ENCODE data around the gene SLC32A1. TPM values are rescaled to one million over a fixed set of nuclear protein-coding genes. Genes with fewer than 3 reads are reported as not detected.
A peak's percentile ranks its signal among the peaks of the same experiment; 100 is the strongest.

SLC32A1 gene
- total and polyA plus RNA-seq, 2 of the 13 experiments (the other 11 are each of a cell fraction or from before 2014, with no cell fraction given) = not detected

DNA sequence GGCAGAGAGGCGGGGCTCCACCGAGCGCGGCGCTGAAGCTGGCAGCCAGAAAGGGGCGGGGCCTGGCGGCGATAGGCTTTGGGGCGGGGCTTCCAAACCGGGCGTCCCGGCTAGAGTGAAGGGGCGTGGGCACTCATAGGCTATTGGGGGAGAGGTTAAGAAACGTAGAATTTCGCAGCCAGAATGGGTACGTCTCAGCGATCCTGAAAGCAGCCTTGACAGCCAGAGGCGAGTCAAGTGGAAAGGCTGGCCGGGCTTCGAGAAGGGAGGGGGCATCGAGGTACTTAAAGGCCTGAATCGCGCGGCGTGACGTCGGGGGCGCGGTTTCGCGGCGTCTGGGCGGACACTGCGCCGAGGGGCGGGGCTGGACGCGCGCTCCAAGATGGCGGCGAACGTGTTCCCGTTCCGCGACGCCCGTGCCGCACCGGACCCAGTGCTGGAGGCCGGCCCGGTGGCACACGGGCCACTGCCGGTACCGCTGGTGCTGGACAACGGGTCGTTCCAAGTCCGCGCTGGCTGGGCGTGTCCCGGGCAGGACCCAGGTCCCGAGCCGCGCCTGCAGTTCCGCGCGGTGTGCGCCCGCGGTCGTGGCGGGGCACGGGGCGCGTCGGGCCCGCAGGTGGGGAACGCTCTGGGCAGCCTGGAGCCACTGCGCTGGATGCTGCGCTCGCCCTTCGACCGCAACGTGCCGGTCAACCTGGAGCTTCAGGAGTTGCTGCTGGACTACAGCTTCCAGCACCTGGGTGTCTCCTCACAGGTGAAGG lies 24.0 kb downstream of the SLC32A1 start, which contains the start of gene ACTR5 (continued):
- TF ChIP-seq, protein P1, sequence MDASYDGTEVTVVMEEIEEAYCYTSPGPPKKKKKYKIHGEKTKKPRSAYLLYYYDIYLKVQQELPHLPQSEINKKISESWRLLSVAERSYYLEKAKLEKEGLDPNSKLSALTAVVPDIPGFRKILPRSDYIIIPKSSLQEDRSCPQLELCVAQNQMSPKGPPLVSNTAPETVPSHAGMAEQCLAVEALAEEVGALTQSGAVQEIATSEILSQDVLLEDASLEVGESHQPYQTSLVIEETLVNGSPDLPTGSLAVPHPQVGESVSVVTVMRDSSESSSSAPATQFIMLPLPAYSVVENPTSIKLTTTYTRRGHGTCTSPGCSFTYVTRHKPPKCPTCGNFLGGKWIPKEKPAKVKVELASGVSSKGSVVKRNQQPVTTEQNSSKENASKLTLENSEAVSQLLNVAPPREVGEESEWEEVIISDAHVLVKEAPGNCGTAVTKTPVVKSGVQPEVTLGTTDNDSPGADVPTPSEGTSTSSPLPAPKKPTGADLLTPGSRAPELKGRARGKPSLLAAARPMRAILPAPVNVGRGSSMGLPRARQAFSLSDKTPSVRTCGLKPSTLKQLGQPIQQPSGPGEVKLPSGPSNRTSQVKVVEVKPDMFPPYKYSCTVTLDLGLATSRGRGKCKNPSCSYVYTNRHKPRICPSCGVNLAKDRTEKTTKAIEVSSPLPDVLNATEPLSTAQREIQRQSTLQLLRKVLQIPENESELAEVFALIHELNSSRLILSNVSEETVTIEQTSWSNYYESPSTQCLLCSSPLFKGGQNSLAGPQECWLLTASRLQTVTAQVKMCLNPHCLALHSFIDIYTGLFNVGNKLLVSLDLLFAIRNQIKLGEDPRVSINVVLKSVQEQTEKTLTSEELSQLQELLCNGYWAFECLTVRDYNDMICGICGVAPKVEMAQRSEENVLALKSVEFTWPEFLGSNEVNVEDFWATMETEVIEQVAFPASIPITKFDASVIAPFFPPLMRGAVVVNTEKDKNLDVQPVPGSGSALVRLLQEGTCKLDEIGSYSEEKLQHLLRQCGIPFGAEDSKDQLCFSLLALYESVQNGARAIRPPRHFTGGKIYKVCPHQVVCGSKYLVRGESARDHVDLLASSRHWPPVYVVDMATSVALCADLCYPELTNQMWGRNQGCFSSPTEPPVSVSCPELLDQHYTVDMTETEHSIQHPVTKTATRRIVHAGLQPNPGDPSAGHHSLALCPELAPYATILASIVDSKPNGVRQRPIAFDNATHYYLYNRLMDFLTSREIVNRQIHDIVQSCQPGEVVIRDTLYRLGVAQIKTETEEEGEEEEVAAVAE (CRISPR knock-in tag; IDR thresholded peaks at IDR 0.05; ENCODE audit: borderline replicate concordance) = 0 out of 2 replicates have a peak, but pooled peaks have one; percentile 60
- peak; percentile 95 for TF ChIP-seq ZNF709 (CRISPR knock-in tag; IDR thresholded peaks at IDR 0.05)
- peak; percentile 88; the same call in 1 of the 2 replicates for TF ChIP-seq MYNN (CRISPR knock-in tag; IDR thresholded peaks at IDR 0.05; ENCODE audit: low read depth)
- no peak for TF ChIP-seq SETDB1 (CRISPR knock-in tag; IDR thresholded peaks at IDR 0.05; ENCODE audit: borderline replicate concordance)
- TF ChIP-seq, protein P2, sequence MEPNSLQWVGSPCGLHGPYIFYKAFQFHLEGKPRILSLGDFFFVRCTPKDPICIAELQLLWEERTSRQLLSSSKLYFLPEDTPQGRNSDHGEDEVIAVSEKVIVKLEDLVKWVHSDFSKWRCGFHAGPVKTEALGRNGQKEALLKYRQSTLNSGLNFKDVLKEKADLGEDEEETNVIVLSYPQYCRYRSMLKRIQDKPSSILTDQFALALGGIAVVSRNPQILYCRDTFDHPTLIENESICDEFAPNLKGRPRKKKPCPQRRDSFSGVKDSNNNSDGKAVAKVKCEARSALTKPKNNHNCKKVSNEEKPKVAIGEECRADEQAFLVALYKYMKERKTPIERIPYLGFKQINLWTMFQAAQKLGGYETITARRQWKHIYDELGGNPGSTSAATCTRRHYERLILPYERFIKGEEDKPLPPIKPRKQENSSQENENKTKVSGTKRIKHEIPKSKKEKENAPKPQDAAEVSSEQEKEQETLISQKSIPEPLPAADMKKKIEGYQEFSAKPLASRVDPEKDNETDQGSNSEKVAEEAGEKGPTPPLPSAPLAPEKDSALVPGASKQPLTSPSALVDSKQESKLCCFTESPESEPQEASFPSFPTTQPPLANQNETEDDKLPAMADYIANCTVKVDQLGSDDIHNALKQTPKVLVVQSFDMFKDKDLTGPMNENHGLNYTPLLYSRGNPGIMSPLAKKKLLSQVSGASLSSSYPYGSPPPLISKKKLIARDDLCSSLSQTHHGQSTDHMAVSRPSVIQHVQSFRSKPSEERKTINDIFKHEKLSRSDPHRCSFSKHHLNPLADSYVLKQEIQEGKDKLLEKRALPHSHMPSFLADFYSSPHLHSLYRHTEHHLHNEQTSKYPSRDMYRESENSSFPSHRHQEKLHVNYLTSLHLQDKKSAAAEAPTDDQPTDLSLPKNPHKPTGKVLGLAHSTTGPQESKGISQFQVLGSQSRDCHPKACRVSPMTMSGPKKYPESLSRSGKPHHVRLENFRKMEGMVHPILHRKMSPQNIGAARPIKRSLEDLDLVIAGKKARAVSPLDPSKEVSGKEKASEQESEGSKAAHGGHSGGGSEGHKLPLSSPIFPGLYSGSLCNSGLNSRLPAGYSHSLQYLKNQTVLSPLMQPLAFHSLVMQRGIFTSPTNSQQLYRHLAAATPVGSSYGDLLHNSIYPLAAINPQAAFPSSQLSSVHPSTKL (CRISPR knock-in tag; IDR thresholded peaks at IDR 0.05) = peak; percentile 42; the same call in 1 of the 2 replicates
- peak; percentile 85 for TF ChIP-seq ZNF484 (CRISPR knock-in tag; IDR thresholded peaks at IDR 0.05; ENCODE audit: borderline replicate concordance, low read depth)
- peak; percentile 85; the same call in 1 of the 2 replicates for TF ChIP-seq ZNF784 (CRISPR knock-in tag; IDR thresholded peaks at IDR 0.05; ENCODE audit: borderline replicate concordance)
- peak; percentile 99 for TF ChIP-seq PHF8 (CRISPR knock-in tag; IDR thresholded peaks at IDR 0.05)
- TF ChIP-seq, protein P3, sequence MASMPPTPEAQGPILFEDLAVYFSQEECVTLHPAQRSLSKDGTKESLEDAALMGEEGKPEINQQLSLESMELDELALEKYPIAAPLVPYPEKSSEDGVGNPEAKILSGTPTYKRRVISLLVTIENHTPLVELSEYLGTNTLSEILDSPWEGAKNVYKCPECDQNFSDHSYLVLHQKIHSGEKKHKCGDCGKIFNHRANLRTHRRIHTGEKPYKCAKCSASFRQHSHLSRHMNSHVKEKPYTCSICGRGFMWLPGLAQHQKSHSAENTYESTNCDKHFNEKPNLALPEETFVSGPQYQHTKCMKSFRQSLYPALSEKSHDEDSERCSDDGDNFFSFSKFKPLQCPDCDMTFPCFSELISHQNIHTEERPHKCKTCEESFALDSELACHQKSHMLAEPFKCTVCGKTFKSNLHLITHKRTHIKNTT (CRISPR knock-in tag; IDR thresholded peaks at IDR 0.05) = peak; percentile 94; the same call in 1 of the 2 replicates
- TF ChIP-seq CREM (IDR thresholded peaks at IDR 0.05) = peak; percentile 62
- TF ChIP-seq CREM (CRISPR knock-in tag; IDR thresholded peaks at IDR 0.05) = no peak
- TF ChIP-seq ZBTB20 (CRISPR knock-in tag; IDR thresholded peaks at IDR 0.05; ENCODE audit: borderline replicate concordance, low read depth) = peak; percentile 69; the same call in 1 of the 2 replicates
- TF ChIP-seq GLMP (CRISPR knock-in tag; IDR thresholded peaks at IDR 0.05; ENCODE audit: borderline replicate concordance) = peak; percentile 94; the same call in 1 of the 2 replicates
- no peak for TF ChIP-seq HNF4G (IDR thresholded peaks at IDR 0.05; ENCODE audit: borderline replicate concordance, low read depth, low read length)
- TF ChIP-seq HNF4G (CRISPR knock-in tag; IDR thresholded peaks at IDR 0.05; ENCODE audit: borderline replicate concordance, low read depth) = peak; percentile 92
- peak; percentile 73 for TF ChIP-seq NR2C2 (CRISPR knock-in tag; IDR thresholded peaks at IDR 0.05; ENCODE audit: borderline replicate concordance)
